AG20443 (cell line): ENCODE data around the gene PTCH1.
A peak's percentile ranks its signal among the peaks of the same experiment; 100 is the strongest.

Experiments used
- DNase-seq: peaks from one replicate; pipeline ENCODE4 v3.0.0; 2012; ENCODE audit warnings: low spot score, mixed read lengths

Gene PTCH1

GRCh38 chr9:95440447-95440846 is 76.3 kb downstream of the PTCH1 start:
- no peak for DNase-seq

GRCh38 chr9:95438561-95439357 is 78.0 kb downstream of the PTCH1 start:
- DNase-seq = no peak

GRCh38 chr9:95437559-95437958 is 79.2 kb downstream of the PTCH1 start:
- no peak for DNase-seq

GRCh38 chr9:95436416-95436815 is 80.4 kb downstream of the PTCH1 start:
- no peak for DNase-seq

GRCh38 chr9:95435074-95435728 is 81.6 kb downstream of the PTCH1 start:
- DNase-seq = no peak

GRCh38 chr9:95434116-95435073 is 82.4 kb downstream of the PTCH1 start:
- DNase-seq = no peak

- DNase-seq = no peak
Observed at GRCh38 chr9:95433096-95433819, 83.5 kb downstream of the PTCH1 start.

GRCh38 chr9:95431286-95431685 is 85.5 kb downstream of the PTCH1 start:
- no peak for DNase-seq

- DNase-seq = no peak
Observed at GRCh38 chr9:95429948-95430620, 86.7 kb downstream of the PTCH1 start.

GRCh38 chr9:95429096-95429495 is 87.7 kb downstream of the PTCH1 start:
- no peak for DNase-seq

GRCh38 chr9:95425910-95426551 is 90.7 kb downstream of the PTCH1 start:
- DNase-seq = no peak

- no peak for DNase-seq
Observed at GRCh38 chr9:95422650-95423049, 94.1 kb downstream of the PTCH1 start.

GRCh38 chr9:95420518-95420917 is 96.3 kb downstream of the PTCH1 start:
- DNase-seq = no peak

- no peak for DNase-seq
Observed at GRCh38 chr9:95419444-95419843, 97.3 kb downstream of the PTCH1 start.

- DNase-seq = no peak
Observed at GRCh38 chr9:95415158-95415557, 101.6 kb downstream of the PTCH1 start.

- DNase-seq = no peak
Observed at GRCh38 chr9:95413793-95414192, 103.0 kb downstream of the PTCH1 start.

- no peak for DNase-seq
Observed at GRCh38 chr9:95411054-95411892, 105.5 kb downstream of the PTCH1 start.

GRCh38 chr9:95409650-95410426 is 106.9 kb downstream of the PTCH1 start:
- peak; percentile 63 for DNase-seq

GRCh38 chr9:95407524-95407923 is 109.2 kb downstream of the PTCH1 start:
- DNase-seq = no peak
